ENCODE data around the gene RASA1.
"Not testable (repeated sequence)": the region's sequence is repeated elsewhere in the genome, so short reads cannot be mapped to it uniquely, and the experiment has no call there.

RASA1 gene

GRCh38 chr5:87282269-87282668 lies 14.6 kb downstream of the RASA1 start:
- Histone ChIP-seq H3K79me2 (ENCODE audit: control insufficient read depth, low read length) (peaks cover 46% of the 10 kb centered on the region), H3K9me2 (replicated peaks; ENCODE audit: control insufficient read depth, low read length) (no peaks in the 10 kb centered on the region), H3K9me3 (ENCODE audit: control insufficient read depth, insufficient read depth, low read length) (no peaks in the 10 kb centered on the region), H3K27me3 (ENCODE audit: control insufficient read depth, low read length) (no peaks in the 10 kb centered on the region), H3K27ac (ENCODE audit: low read depth, low read length) (no peak overlapping the region), H3K4me3 (ENCODE audit: low read length) (no peak overlapping the region), H3K36me3 (ENCODE audit: control insufficient read depth, low read length) (no peaks in the 10 kb centered on the region), H4K20me1 (ENCODE audit: control insufficient read depth, insufficient read depth, low read depth, low read length) (no peaks in the 10 kb centered on the region), H3F3A (ENCODE audit: control insufficient read depth, insufficient read depth) (0 out of 2 replicates have a peak, but pooled peaks cover 5% of the 10 kb centered on the region), H3K4me1 (ENCODE audit: control insufficient read depth, low read length) (no peaks in the 10 kb centered on the region), H3K4me2 (ENCODE audit: low read length) (no peak overlapping the region)
- TF ChIP-seq EZH2phosphoT487 (IDR thresholded peaks at IDR 0.05; ENCODE audit: borderline replicate concordance, low read length) (no peak), CTCF (IDR thresholded peaks at IDR 0.05; ENCODE audit: low read depth, low read length, poor library complexity, severe bottlenecking) (no peak)

GRCh38 chr5:87287266-87287665 lies 19.6 kb downstream of the RASA1 start:
- H3K79me2 ChIP-seq (ENCODE audit: control insufficient read depth, low read length), result peaks cover 50% of the 10 kb centered on the region
- H3K9me2 ChIP-seq (replicated peaks; ENCODE audit: control insufficient read depth, low read length); H3K4me1 ChIP-seq (ENCODE audit: control insufficient read depth, low read length); H3K36me3 ChIP-seq (ENCODE audit: control insufficient read depth, low read length); H3K9me3 ChIP-seq (ENCODE audit: control insufficient read depth, insufficient read depth, low read length); H3K27ac ChIP-seq (ENCODE audit: low read depth, low read length); H3F3A ChIP-seq (ENCODE audit: control insufficient read depth, insufficient read depth); H3K4me2 ChIP-seq (ENCODE audit: low read length); H4K20me1 ChIP-seq (ENCODE audit: control insufficient read depth, insufficient read depth, low read depth, low read length); H3K4me3 ChIP-seq (ENCODE audit: low read length); H3K27me3 ChIP-seq (ENCODE audit: control insufficient read depth, low read length): not testable (repeated sequence)

- no peak overlapping the region for H3K27ac ChIP-seq (ENCODE audit: low read depth, low read length)
- H3K9me3 ChIP-seq (ENCODE audit: control insufficient read depth, insufficient read depth, low read length), result no peaks in the 10 kb centered on the region
- no peak overlapping the region for H3K4me2 ChIP-seq (ENCODE audit: low read length)
- TF ChIP-seq EZH2phosphoT487 (IDR thresholded peaks at IDR 0.05; ENCODE audit: borderline replicate concordance, low read length) (no peak), CTCF (IDR thresholded peaks at IDR 0.05; ENCODE audit: low read depth, low read length, poor library complexity, severe bottlenecking) (no peak)
- peaks cover 74% of the 10 kb centered on the region for H3K79me2 ChIP-seq (ENCODE audit: control insufficient read depth, low read length)
- peaks cover 3% of the 10 kb centered on the region; the same call in 1 of the 2 replicates for H3F3A ChIP-seq (ENCODE audit: control insufficient read depth, insufficient read depth)
- H3K9me2 ChIP-seq (replicated peaks; ENCODE audit: control insufficient read depth, low read length), result no peaks in the 10 kb centered on the region
- H3K4me1 ChIP-seq (ENCODE audit: control insufficient read depth, low read length), result peaks cover 31% of the 10 kb centered on the region
- H3K4me3 ChIP-seq (ENCODE audit: low read length), result no peak overlapping the region
- no peaks in the 10 kb centered on the region; the same call in 1 of the 2 replicates for H4K20me1 ChIP-seq (ENCODE audit: control insufficient read depth, insufficient read depth, low read depth, low read length)
- H3K36me3 ChIP-seq (ENCODE audit: control insufficient read depth, low read length), result peaks cover under 1% of the 10 kb centered on the region; the same call in 1 of the 2 replicates
- no peaks in the 10 kb centered on the region for H3K27me3 ChIP-seq (ENCODE audit: control insufficient read depth, low read length)
These were observed 31.1 kb downstream of the RASA1 start for GRCh38 chr5:87298692-87299362.

GRCh38 chr5:87300176-87300575 lies 32.5 kb downstream of the RASA1 start:
- Histone ChIP-seq H3K79me2 (ENCODE audit: control insufficient read depth, low read length) (peaks cover 60% of the 10 kb centered on the region), H4K20me1 (ENCODE audit: control insufficient read depth, insufficient read depth, low read depth, low read length) (no peaks in the 10 kb centered on the region; the same call in 1 of the 2 replicates)

More at GRCh38 chr5:87300176-87300575, 32.5 kb downstream of the RASA1 start:
- H3K36me3 ChIP-seq (ENCODE audit: control insufficient read depth, low read length), result peaks cover 14% of the 10 kb centered on the region
- no peaks in the 10 kb centered on the region for H3K9me2 ChIP-seq (replicated peaks; ENCODE audit: control insufficient read depth, low read length)
- peaks cover 31% of the 10 kb centered on the region for H3K4me1 ChIP-seq (ENCODE audit: control insufficient read depth, low read length)
- H3K27ac ChIP-seq (ENCODE audit: low read depth, low read length), result no peak overlapping the region
- TF ChIP-seq CTCF (IDR thresholded peaks at IDR 0.05; ENCODE audit: low read depth, low read length, poor library complexity, severe bottlenecking), result no peak
- no peak for TF ChIP-seq EZH2phosphoT487 (IDR thresholded peaks at IDR 0.05; ENCODE audit: borderline replicate concordance, low read length)
- H3K4me3 ChIP-seq (ENCODE audit: low read length), result no peak overlapping the region
- H3F3A ChIP-seq (ENCODE audit: control insufficient read depth, insufficient read depth), result peaks cover 3% of the 10 kb centered on the region; the same call in 1 of the 2 replicates
- H3K9me3 ChIP-seq (ENCODE audit: control insufficient read depth, insufficient read depth, low read length), result no peaks in the 10 kb centered on the region
- no peaks in the 10 kb centered on the region for H3K27me3 ChIP-seq (ENCODE audit: control insufficient read depth, low read length)
- no peak overlapping the region for H3K4me2 ChIP-seq (ENCODE audit: low read length)

Data from DOHH2 (cell line).